ENCODE data around the gene MYCBP2.
A peak's percentile ranks its signal among the peaks of the same experiment; 100 is the strongest.
"Not testable (repeated sequence)": the region's sequence is repeated elsewhere in the genome, so short reads cannot be mapped to it uniquely, and the experiment has no call there.

Gene MYCBP2

GRCh38 chr13:77333594-77333993 is 6.7 kb upstream of the MYCBP2 start:
- no peak for DNase-seq

GRCh38 chr13:77331421-77331820 is 4.5 kb upstream of the MYCBP2 start:
- no peak for DNase-seq

GRCh38 chr13:77329911-77330584 is 3.2 kb upstream of the MYCBP2 start:
- DNase-seq: no peak

GRCh38 chr13:77329133-77329910 is 2.4 kb upstream of the MYCBP2 start:
- peak; percentile 89 to 96 for DNase-seq

GRCh38 chr13:77328819-77329132 is 1.9 kb upstream of the MYCBP2 start:
- no peak for DNase-seq

GRCh38 chr13:77325371-77325980 is 1.4 kb downstream of the MYCBP2 start:
- peak in 1 of 2 experiments; percentile 34 for DNase-seq

GRCh38 chr13:77323858-77324257 is 3.0 kb downstream of the MYCBP2 start:
- DNase-seq: no peak

- no peak for DNase-seq
These were observed 7.4 kb downstream of the MYCBP2 start for GRCh38 chr13:77319536-77319935.

GRCh38 chr13:77318741-77319140 is 8.2 kb downstream of the MYCBP2 start:
- DNase-seq: no peak

- no peak for DNase-seq
These were observed 10.5 kb downstream of the MYCBP2 start for GRCh38 chr13:77316430-77316829.

- DNase-seq: not testable (repeated sequence)
These were observed 11.4 kb downstream of the MYCBP2 start for GRCh38 chr13:77315509-77315908.

GRCh38 chr13:77313923-77314322 is 13.0 kb downstream of the MYCBP2 start:
- no peak for DNase-seq

- no peak for DNase-seq
These were observed 14.6 kb downstream of the MYCBP2 start for GRCh38 chr13:77312311-77312710.

- DNase-seq: no peak
These were observed 16.2 kb downstream of the MYCBP2 start for GRCh38 chr13:77310579-77311279.

- DNase-seq: no peak
These were observed 16.7 kb downstream of the MYCBP2 start for GRCh38 chr13:77310161-77310560.

- no peak for DNase-seq
These were observed 17.6 kb downstream of the MYCBP2 start for GRCh38 chr13:77309254-77309653.

GRCh38 chr13:77306458-77306857 is 20.4 kb downstream of the MYCBP2 start:
- no peak for DNase-seq

GRCh38 chr13:77305266-77305665 is 21.6 kb downstream of the MYCBP2 start:
- no peak for DNase-seq

GRCh38 chr13:77300176-77301037 is 26.5 kb downstream of the MYCBP2 start:
- no peak for DNase-seq

- no peak for DNase-seq
These were observed 27.3 kb downstream of the MYCBP2 start for GRCh38 chr13:77299587-77299986.

GRCh38 chr13:77298426-77298825 is 28.5 kb downstream of the MYCBP2 start:
- DNase-seq: no peak

- no peak for DNase-seq
These were observed 35.1 kb downstream of the MYCBP2 start for GRCh38 chr13:77291774-77292173.

- no peak for DNase-seq
These were observed 36.6 kb downstream of the MYCBP2 start for GRCh38 chr13:77290342-77290741.

Data from NCI-H524 (cell line).